Brain microvascular endothelial cell (primary cell): ENCODE results near the gene HMCES.

ENCODE experiments used
- DNase-seq: peaks from one replicate; pipeline ENCODE4 v3.0.0-alpha.2; 2020
- H3K27ac ChIP-seq: fragments of 250-450 bp; sonication (Bioruptor Pico); 2 replicates; pipeline ENCODE4 v1.5.1; 2020; ENCODE audit warnings: mild to moderate bottlenecking, moderate library complexity
- H3K27me3 ChIP-seq: fragments of 250-450 bp; sonication (Bioruptor Pico); replicated peaks from 2 replicates; pipeline ENCODE4 v1.5.1; 2020; ENCODE audit warnings: mild to moderate bottlenecking
- H3K36me3 ChIP-seq: fragments of 250-450 bp; sonication (Bioruptor Pico); replicated peaks from 2 replicates; pipeline ENCODE4 v1.5.1; 2020; ENCODE audit warnings: mild to moderate bottlenecking
- H3K4me3 ChIP-seq: 2 replicates; pipeline ENCODE4 v1.5.1; 2011; ENCODE audit warnings: low read depth, mild to moderate bottlenecking, control low read depth, low read length, moderate library complexity
- in situ Hi-C: cut with HindIII; loops from 2 replicates; pipeline ENCODE4 v1.10.0; 2017; ENCODE audit warnings: low sequenced_read_pairs, low pct_ligation_motif_present
- TF ChIP-seq, protein P1 (sequence below): IDR thresholded peaks from 2 replicates; pipeline ENCODE4 v1.5.1; 2011; ENCODE audit warnings: low read depth, mild to moderate bottlenecking, moderate library complexity, low read length, control low read depth, inconsistent platforms; ENCODE audit errors: missing control alignments

HMCES gene, protein sequence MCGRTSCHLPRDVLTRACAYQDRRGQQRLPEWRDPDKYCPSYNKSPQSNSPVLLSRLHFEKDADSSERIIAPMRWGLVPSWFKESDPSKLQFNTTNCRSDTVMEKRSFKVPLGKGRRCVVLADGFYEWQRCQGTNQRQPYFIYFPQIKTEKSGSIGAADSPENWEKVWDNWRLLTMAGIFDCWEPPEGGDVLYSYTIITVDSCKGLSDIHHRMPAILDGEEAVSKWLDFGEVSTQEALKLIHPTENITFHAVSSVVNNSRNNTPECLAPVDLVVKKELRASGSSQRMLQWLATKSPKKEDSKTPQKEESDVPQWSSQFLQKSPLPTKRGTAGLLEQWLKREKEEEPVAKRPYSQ

DNA sequence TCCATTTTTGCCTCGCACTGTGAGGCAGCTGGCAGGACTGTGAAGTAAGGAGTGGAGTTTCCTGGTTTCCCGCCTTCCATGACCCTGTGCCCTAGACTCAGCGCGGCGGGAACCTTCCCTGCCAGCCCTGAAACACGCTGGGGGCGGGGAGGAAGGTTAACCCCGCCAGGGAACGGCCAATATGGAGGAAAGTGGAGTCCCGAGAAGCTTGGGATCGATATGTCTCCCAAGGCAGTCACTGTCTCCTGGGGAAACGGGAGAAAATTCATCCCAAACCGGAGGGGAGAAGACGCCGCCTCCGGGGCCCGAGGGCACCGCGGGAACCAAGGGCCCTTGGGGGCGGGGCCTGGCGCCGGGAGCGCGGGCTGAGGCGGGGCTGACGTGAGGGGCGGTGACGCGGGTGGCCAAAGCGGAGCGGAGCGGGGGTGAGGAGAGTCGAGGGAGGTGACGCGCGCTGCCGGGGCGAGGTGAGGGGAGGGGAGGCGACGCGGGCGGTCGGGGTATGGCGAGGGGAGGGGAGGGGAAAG is at the start of gene HMCES:
Gene HMCES (plus strand): TSS at position 432 of the 527 bp plus-strand sequence. CDS start 863 bp downstream, outside the sequence.
- Histone ChIP-seq H3K4me3 (peak within 1 kb of the TSS; percentile 81), H3K27ac (peak within 1 kb of the TSS; percentile 78), H3K27me3 (no peaks in the 10 kb centered on the region), H3K36me3 (peaks cover 46% of the 10 kb centered on the region)
- DNase-seq, result peak; percentile 70
- TF ChIP-seq, protein P1, sequence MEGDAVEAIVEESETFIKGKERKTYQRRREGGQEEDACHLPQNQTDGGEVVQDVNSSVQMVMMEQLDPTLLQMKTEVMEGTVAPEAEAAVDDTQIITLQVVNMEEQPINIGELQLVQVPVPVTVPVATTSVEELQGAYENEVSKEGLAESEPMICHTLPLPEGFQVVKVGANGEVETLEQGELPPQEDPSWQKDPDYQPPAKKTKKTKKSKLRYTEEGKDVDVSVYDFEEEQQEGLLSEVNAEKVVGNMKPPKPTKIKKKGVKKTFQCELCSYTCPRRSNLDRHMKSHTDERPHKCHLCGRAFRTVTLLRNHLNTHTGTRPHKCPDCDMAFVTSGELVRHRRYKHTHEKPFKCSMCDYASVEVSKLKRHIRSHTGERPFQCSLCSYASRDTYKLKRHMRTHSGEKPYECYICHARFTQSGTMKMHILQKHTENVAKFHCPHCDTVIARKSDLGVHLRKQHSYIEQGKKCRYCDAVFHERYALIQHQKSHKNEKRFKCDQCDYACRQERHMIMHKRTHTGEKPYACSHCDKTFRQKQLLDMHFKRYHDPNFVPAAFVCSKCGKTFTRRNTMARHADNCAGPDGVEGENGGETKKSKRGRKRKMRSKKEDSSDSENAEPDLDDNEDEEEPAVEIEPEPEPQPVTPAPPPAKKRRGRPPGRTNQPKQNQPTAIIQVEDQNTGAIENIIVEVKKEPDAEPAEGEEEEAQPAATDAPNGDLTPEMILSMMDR, result no peak
- in situ Hi-C loops, result no loop called here

DNA sequence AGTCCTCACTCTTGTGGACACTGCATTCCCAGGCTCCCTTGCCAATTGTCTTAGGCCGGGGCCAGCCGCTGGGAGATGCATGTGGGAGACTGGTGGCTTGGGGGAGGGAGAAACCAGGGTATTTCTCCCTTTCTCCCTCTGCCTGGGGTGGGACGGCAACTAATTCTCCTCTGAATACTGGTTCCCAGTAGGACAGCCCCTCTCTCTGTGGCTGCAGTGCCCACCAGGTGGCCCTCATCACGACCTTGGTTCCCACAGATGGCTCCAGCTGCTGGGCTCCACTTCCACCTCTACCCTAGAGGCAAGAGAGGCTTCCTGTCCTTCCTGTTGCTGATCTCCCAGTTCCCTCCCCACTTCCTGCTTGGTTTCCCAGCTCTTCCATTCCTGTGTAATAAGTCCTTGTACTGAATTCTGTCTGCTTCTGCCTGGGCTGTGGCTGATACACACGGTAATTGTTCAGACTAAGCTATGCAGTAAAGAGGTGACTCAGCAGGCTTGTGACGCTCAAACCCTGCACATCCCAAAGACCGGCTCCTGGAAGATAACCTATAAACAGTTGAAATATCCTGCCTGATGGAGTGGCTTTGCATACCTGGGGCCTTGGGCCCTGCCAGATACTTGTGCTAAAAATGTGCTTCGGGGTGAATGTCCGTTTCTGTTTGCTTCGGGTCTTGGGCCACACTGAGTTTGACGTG is 49.6 kb upstream of the HMCES start:
- in situ Hi-C loops, result no loop called here
- Histone ChIP-seq H3K27me3 (no peaks in the 10 kb centered on the region), H3K27ac (peak overlapping the region; percentile 76), H3K4me3 (no peak overlapping the region), H3K36me3 (no peaks in the 10 kb centered on the region)
- TF ChIP-seq, protein P1, result peak; percentile 28
- peak; percentile 70 for DNase-seq

DNA sequence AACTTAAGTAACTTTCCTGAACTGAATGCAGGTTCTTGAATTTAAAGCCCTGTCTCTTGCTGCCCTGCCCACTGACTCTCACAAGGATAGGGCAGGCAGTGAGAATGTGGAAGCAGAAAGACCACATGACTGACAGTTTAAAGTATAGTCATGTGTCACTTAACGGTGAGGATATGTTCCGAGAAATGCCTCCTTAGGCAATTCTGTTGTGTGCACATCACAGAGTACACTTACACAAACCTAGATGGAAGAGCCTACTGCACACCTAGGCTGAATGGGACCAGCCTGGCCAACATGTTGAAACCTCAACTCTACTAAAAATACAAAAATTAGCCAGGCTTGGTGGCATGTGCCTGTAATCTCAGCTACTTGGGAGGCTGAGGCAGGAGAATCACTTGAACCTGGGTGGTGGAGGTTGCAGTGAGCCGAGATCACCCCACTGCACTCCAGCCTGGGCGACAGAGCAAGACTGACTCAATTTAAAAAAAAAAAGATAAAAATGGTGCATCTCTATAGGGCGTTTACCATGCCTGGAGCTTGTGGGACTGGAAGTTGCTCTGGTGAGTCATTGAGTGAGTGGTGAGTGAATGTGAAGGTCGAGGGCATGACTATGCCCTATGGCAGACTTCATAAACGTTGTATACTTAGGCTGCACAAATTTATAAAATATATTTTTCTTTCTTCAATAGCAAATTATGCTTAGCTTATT is 48.2 kb upstream of the HMCES start:
- H3K36me3 ChIP-seq, result no peaks in the 10 kb centered on the region
- H3K4me3 ChIP-seq, result no peak overlapping the region
- TF ChIP-seq, protein P1, result no peak
- H3K27ac ChIP-seq, result peak overlapping the region; percentile 53
- peak; percentile 84 for DNase-seq
- in situ Hi-C loops, result no loop called here
- no peaks in the 10 kb centered on the region for H3K27me3 ChIP-seq

DNA sequence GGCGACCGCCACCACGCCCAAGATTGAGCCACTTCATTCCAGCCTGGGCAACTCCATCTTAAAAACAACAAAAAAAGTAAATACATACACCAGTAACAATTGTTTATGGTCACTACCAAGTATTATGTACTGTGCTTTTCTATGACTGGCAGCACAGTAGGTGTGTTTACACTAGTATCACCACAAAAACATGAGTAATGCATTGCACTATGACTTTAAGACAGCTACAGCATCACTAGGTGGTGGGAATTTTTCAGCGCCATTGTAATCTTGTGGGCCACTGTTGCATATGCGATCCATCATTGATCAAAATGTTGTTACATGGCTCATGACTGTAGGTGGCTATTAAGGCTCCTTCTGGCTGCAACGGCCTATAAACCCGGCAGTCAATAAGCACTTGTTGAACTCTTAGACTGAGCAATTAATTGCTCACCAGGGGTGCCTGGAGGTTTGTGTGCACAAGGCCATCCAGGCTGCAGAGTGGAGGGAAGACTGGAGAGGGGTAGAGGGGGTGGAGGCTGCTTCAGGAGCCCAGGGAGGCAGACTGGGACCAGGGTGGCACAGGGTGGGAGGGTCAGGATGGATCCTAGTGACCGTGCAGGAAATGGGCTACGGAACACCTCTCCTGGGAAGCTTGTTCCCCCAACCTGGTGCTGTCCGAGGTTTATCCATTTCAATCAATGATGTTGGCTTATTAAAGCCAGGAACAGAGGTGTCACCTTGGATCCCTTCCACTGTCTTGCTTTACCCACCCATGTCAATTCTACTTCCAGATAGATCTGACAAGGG is 47.1 kb upstream of the HMCES start:
- H3K36me3 ChIP-seq, result no peaks in the 10 kb centered on the region
- H3K4me3 ChIP-seq, result no peak overlapping the region
- TF ChIP-seq, protein P1, result no peak
- peak; percentile 28 for DNase-seq
- no peaks in the 10 kb centered on the region for H3K27me3 ChIP-seq
- peak overlapping the region; percentile 33 for H3K27ac ChIP-seq
- in situ Hi-C loops, result no loop called here

DNA sequence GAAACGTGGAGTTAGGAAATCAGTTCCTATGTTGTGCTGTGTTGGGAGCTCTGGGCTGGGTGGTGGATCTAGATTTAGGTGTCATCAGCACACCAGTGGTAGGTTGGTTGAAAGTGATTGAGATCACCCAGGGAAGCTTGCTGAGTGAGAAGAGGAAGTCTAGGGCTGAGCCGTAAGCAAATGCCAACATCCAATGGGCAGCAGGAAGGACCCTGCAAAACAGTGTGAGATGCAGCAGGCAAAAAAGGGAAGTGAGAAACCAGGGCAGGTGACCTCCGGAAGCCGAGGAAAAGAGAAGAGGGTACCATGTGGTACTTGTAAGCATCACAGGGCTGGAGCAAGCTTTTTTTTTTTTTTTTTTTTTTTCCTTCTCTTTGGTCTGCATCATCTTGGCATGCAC is 45.1 kb upstream of the HMCES start:
- in situ Hi-C loops, result no loop called here
- no peaks in the 10 kb centered on the region for H3K36me3 ChIP-seq
- no peaks in the 10 kb centered on the region for H3K27me3 ChIP-seq
- H3K4me3 ChIP-seq, result no peak overlapping the region
- DNase-seq, result no peak
- no peak overlapping the region for H3K27ac ChIP-seq
- TF ChIP-seq, protein P1, result no peak
